ENCODE results near the gene TMEM86B.
"Not testable (repeated sequence)": the region's sequence is repeated elsewhere in the genome, so short reads cannot be mapped to it uniquely, and the experiment has no call there.

Gene TMEM86B

GRCh38 chr19:55220525-55220924 lies 8.0 kb downstream of the TMEM86B start:
- no peak for DNase-seq (ENCODE audit: low read depth)

- DNase-seq (ENCODE audit: low read depth), result peak; percentile 29
Observed at GRCh38 chr19:55216461-55217198, 11.9 kb downstream of the TMEM86B start.

- no peak for DNase-seq (ENCODE audit: low read depth)
Observed at GRCh38 chr19:55213547-55213946, 15.0 kb downstream of the TMEM86B start.

- peak; percentile 10 for DNase-seq (ENCODE audit: low read depth)
Observed at GRCh38 chr19:55212447-55212846, 16.1 kb downstream of the TMEM86B start.

GRCh38 chr19:55209693-55210472 lies 18.7 kb downstream of the TMEM86B start:
- DNase-seq (ENCODE audit: low read depth), result no peak

- DNase-seq (ENCODE audit: low read depth), result no peak
Observed at GRCh38 chr19:55208880-55209692, 19.5 kb downstream of the TMEM86B start, which contains the start of gene PTPRH. Gene PTPRH (minus strand): TSS chr19:55209501. CDS start chr19:55209433, 68 bp downstream.

- DNase-seq (ENCODE audit: low read depth), result peak; percentile 34
Observed at GRCh38 chr19:55206664-55207500, 21.7 kb downstream of the TMEM86B start.

GRCh38 chr19:55202199-55202598 lies 26.4 kb downstream of the TMEM86B start:
- DNase-seq (ENCODE audit: low read depth), result not testable (repeated sequence)

- no peak for DNase-seq (ENCODE audit: low read depth)
Observed at GRCh38 chr19:55199620-55200204, 28.9 kb downstream of the TMEM86B start.

GRCh38 chr19:55198651-55199050 lies 29.9 kb downstream of the TMEM86B start:
- no peak for DNase-seq (ENCODE audit: low read depth)

GRCh38 chr19:55197528-55197927 lies 31.0 kb downstream of the TMEM86B start:
- no peak for DNase-seq (ENCODE audit: low read depth)

GRCh38 chr19:55196803-55197202 lies 31.8 kb downstream of the TMEM86B start:
- no peak for DNase-seq (ENCODE audit: low read depth)

GRCh38 chr19:55193481-55193880 lies 35.1 kb downstream of the TMEM86B start:
- no peak for DNase-seq (ENCODE audit: low read depth)

- no peak for DNase-seq (ENCODE audit: low read depth)
Observed at GRCh38 chr19:55189403-55189835, 39.1 kb downstream of the TMEM86B start.

- no peak for DNase-seq (ENCODE audit: low read depth)
Observed at GRCh38 chr19:55188625-55189024, 39.9 kb downstream of the TMEM86B start.

GRCh38 chr19:55186080-55186479 lies 42.5 kb downstream of the TMEM86B start:
- no peak for DNase-seq (ENCODE audit: low read depth)

- no peak for DNase-seq (ENCODE audit: low read depth)
Observed at GRCh38 chr19:55181740-55182139, 46.8 kb downstream of the TMEM86B start.

GRCh38 chr19:55179606-55180484 lies 48.7 kb downstream of the TMEM86B start, which contains the start of gene SYT5:
Gene SYT5 (minus strand): TSS chr19:55180289. CDS start chr19:55179041, 1,248 bp downstream.
- DNase-seq (ENCODE audit: low read depth), result peak; percentile 34

GRCh38 chr19:55178781-55179599 lies 49.6 kb downstream of the TMEM86B start:
- DNase-seq (ENCODE audit: low read depth), result peak; percentile 84

Measured in stimulated activated CD8-positive, alpha-beta memory T cell treated with anti-CD3 and anti-CD28 coated beads, Interleukin-7, amount 100 ng/mL, for 24 hours (primary cell).